Measurements from ENCODE around the gene HPD. TPM values are rescaled to one million over a fixed set of nuclear protein-coding genes. Genes with fewer than 3 reads are reported as not detected.

The HPD gene
- total RNA-seq, 2 donors from 2014 or later, result 0.41 to 4.0 TPM

- no peak for DNase-seq (ENCODE audit: low spot score)
- Histone ChIP-seq H3K27ac (no peak overlapping the region), H3K4me3 (no peak overlapping the region), H3K9me3 (no peaks in the 10 kb centered on the region), H3K36me3 (no peaks in the 10 kb centered on the region), H3K27me3 (replicated peaks; ENCODE audit: insufficient read depth) (no peaks in the 10 kb centered on the region), H3K4me1 (replicated peaks) (peaks cover 3% of the 10 kb centered on the region)
- no peak for TF ChIP-seq POLR2AphosphoS5 (IDR thresholded peaks at IDR 0.05)
- no peak for TF ChIP-seq CTCF (IDR thresholded peaks at IDR 0.05)
- no peak for TF ChIP-seq POLR2A (IDR thresholded peaks at IDR 0.05)
- WGBS, result 68% methylated on average over 13 of the region's 13 CpGs
- intact Hi-C loops (cut with DNase I), result no loop called here
Measured at GRCh38 chr12:121843236-121843982, 15.2 kb downstream of the HPD start.

GRCh38 chr12:121839993-121840761 is 18.5 kb downstream of the HPD start:
- H3K27me3 ChIP-seq (replicated peaks; ENCODE audit: insufficient read depth), result no peaks in the 10 kb centered on the region
- 78% methylated on average over 24 of the region's 24 CpGs for whole genome bisulfite sequencing
- H3K4me3 ChIP-seq, result peak overlapping the region; percentile 37 to 44
- peak overlapping the region; percentile 78 to 85 for H3K27ac ChIP-seq
- no peaks in the 10 kb centered on the region for H3K9me3 ChIP-seq
- H3K4me1 ChIP-seq (replicated peaks), result peaks cover 3% of the 10 kb centered on the region
- intact Hi-C loops (cut with DNase I), result no loop called here
- H3K36me3 ChIP-seq, result no peaks in the 10 kb centered on the region
- TF ChIP-seq POLR2AphosphoS5 (IDR thresholded peaks at IDR 0.05) (no peak), POLR2A (IDR thresholded peaks at IDR 0.05) (no peak)
- no peak for DNase-seq (ENCODE audit: low spot score)

GRCh38 chr12:121839106-121839992 is 19.3 kb downstream of the HPD start:
- Histone ChIP-seq H3K36me3 (no peaks in the 10 kb centered on the region), H3K9me3 (no peaks in the 10 kb centered on the region), H3K27me3 (replicated peaks; ENCODE audit: insufficient read depth) (no peaks in the 10 kb centered on the region), H3K4me1 (replicated peaks) (peaks cover 3% of the 10 kb centered on the region), H3K27ac (peak overlapping the region; percentile 78 to 85), H3K4me3 (peak overlapping the region; percentile 37 to 44)
- TF ChIP-seq CTCF (IDR thresholded peaks at IDR 0.05), result peak in 3 of 4 experiments; percentile 23 to 64 (median 53)
- TF ChIP-seq POLR2AphosphoS5 (IDR thresholded peaks at IDR 0.05), result peak; percentile 93
- peak; percentile 51 for TF ChIP-seq POLR2A (IDR thresholded peaks at IDR 0.05)
- DNase-seq (ENCODE audit: low spot score), result peak; percentile 100
- WGBS, result 13% methylated on average over 52 of the region's 53 CpGs
- intact Hi-C loops (cut with DNase I), result no loop called here

GRCh38 chr12:121838126-121838525 is 20.5 kb downstream of the HPD start:
- H3K27me3 ChIP-seq (replicated peaks; ENCODE audit: insufficient read depth), result no peaks in the 10 kb centered on the region
- WGBS, result 80% methylated on average over 5 of the region's 5 CpGs

More at GRCh38 chr12:121838126-121838525, 20.5 kb downstream of the HPD start:
- H3K36me3 ChIP-seq, result no peaks in the 10 kb centered on the region
- intact Hi-C loops (cut with DNase I), result no loop called here
- H3K9me3 ChIP-seq, result no peaks in the 10 kb centered on the region
- H3K27ac ChIP-seq, result no peak overlapping the region
- no peak for DNase-seq (ENCODE audit: low spot score)
- H3K4me3 ChIP-seq, result no peak overlapping the region
- peaks cover 3% of the 10 kb centered on the region for H3K4me1 ChIP-seq (replicated peaks)
- TF ChIP-seq POLR2AphosphoS5 (IDR thresholded peaks at IDR 0.05) (no peak), POLR2A (IDR thresholded peaks at IDR 0.05) (no peak), CTCF (IDR thresholded peaks at IDR 0.05) (no peak)

Measured in prostate gland (tissue), 2 donors.